Prostate gland (tissue), 2 donors: Measurements from ENCODE around the gene PLAAT5. TPM values are rescaled to one million over a fixed set of nuclear protein-coding genes. Genes with fewer than 3 reads are reported as not detected.
A peak's percentile ranks its signal among the peaks of the same experiment; 100 is the strongest.

Experiments used
- DNase-seq: peaks from one replicate; pipeline ENCODE4 v3.0.0-alpha.2; 2019; ENCODE audit warnings: low spot score
- H3K27ac ChIP-seq, 2 donors: fragments of 200-600 bp; sonication (generic); 2 replicates each; pipeline ENCODE4 v1.5.1; 2017 to 2019
- H3K27me3 ChIP-seq: fragments of 200-600 bp; sonication (generic); replicated peaks from 2 replicates; pipeline ENCODE4 v1.5.1; 2019; ENCODE audit not compliant: insufficient read depth
- H3K36me3 ChIP-seq, 2 donors: fragments of 200-600 bp; sonication (generic); 1 replicate in 1 of 2; 2 replicates in 1 of 2; pipeline versions ENCODE4 v1.5.1 to v1.8.1; 2017 to 2019
- H3K4me1 ChIP-seq: fragments of 200-600 bp; sonication (generic); replicated peaks from 2 replicates; pipeline ENCODE4 v1.5.1; 2019
- H3K4me3 ChIP-seq, 2 donors: fragments of 200-600 bp; sonication (generic); 2 replicates each; pipeline ENCODE4 v1.5.1; 2017 to 2019
- H3K9me3 ChIP-seq: fragments of 200-600 bp; sonication (generic); 2 replicates; pipeline ENCODE4 v1.5.1; 2017
- POLR2A ChIP-seq: fragments of 450-650 bp; IDR thresholded peaks from one replicate; pipeline ENCODE4 v1.6.1; 2016; ENCODE audit warnings: antibody characterized with exemption, mild to moderate bottlenecking
- POLR2AphosphoS5 ChIP-seq: sonication (generic); formaldehyde crosslinking; IDR thresholded peaks from one replicate; pipeline ENCODE4 v1.6.1; 2017; ENCODE audit warnings: antibody characterized with exemption
- WGBS: methylation state at CpG from one replicate; pipeline ENCODE4 v1.1.5; 2018; 5-methylcytosine and 5-hydroxymethylcytosine counted together
- intact Hi-C: fragments of 100-400 bp; cut with DNase I; formaldehyde crosslinking; loops from one replicate; pipeline ENCODE4 v1.14.2; 2022
- total RNA-seq, 2 donors: library from RNA; depleted of rRNA; stranded (reverse); fragments of >200 nt; gene quantifications; one replicate each; pipeline ENCODE4 v1.1.0, GENCODE V29; 2016
- TF ChIP-seq, protein P1 (sequence below), 4 experiments: fragments of 200-600 bp in 2 of 4; fragments of 450-650 bp in 2 of 4; sonication (generic) in 2 of 4; IDR thresholded peaks; 1 replicate in 3 of 4; 2 replicates in 1 of 4; pipeline ENCODE4 v1.5.1; 2016 to 2019; ENCODE audit warnings: antibody characterized with exemption in 4 of 4, mild to moderate bottlenecking in 2 of 4, moderate library complexity in 2 of 4

The PLAAT5 gene
- total RNA-seq, 2 donors from 2014 or later = 25.7 TPM; not detected in 1

DNA sequence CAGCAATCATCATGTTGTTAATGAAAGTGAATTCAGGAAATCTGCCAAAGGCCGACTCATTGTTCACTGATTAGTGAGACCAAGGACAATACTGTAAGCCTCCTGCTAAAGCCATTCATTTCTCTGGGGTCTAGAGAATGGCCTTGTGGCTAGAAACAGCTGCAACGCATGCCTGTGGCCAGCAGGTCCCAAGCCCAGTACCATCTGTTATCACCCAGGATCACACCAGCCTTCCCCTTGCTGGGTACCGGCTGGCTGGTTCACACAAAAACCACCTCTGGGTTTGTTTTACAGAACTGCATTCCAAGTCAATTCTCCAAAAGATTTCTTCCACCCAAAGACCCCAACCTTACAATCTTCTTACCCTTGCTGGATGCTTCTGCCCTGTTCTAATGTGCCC is 1.1 kb downstream of the PLAAT5 start:
- WGBS = 72% methylated on average over 3 of the region's 3 CpGs
- Histone ChIP-seq H3K27ac (no peak overlapping the region), H3K36me3 (no peaks in the 10 kb centered on the region), H3K9me3 (no peaks in the 10 kb centered on the region), H3K4me1 (no peaks in the 10 kb centered on the region), H3K27me3 (no peaks in the 10 kb centered on the region), H3K4me3 (no peak overlapping the region)
- no peak for DNase-seq
- intact Hi-C loops = loop anchor here (5.0 kb wide), 1 partner anchor 42 kb away; no protein-coding TSS in a partner anchor
- TF ChIP-seq POLR2AphosphoS5 = no peak
- TF ChIP-seq, protein P1, sequence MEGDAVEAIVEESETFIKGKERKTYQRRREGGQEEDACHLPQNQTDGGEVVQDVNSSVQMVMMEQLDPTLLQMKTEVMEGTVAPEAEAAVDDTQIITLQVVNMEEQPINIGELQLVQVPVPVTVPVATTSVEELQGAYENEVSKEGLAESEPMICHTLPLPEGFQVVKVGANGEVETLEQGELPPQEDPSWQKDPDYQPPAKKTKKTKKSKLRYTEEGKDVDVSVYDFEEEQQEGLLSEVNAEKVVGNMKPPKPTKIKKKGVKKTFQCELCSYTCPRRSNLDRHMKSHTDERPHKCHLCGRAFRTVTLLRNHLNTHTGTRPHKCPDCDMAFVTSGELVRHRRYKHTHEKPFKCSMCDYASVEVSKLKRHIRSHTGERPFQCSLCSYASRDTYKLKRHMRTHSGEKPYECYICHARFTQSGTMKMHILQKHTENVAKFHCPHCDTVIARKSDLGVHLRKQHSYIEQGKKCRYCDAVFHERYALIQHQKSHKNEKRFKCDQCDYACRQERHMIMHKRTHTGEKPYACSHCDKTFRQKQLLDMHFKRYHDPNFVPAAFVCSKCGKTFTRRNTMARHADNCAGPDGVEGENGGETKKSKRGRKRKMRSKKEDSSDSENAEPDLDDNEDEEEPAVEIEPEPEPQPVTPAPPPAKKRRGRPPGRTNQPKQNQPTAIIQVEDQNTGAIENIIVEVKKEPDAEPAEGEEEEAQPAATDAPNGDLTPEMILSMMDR (IDR thresholded peaks at IDR 0.05) = no peak
- no peak for TF ChIP-seq POLR2A

DNA sequence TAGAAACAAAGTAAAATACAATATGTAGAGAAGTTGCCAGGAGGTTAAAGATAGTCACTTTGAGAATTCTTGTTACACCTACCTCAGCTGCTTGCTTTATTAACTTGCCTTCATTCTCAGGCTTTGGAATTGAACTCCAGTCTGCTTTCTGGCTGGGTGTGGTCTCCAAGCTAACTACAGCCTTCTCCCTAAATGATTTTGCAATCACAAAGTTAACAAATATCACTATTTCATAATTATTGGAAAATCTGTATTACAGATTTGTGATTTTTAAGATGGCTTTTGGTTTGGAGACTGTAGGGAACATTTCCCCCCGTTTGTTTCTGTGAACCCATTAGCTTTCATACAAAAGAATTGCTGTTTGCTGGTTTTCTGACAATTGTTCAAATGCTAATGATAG is 2.2 kb downstream of the PLAAT5 start:
- 77% methylated on average over 1 of the region's 1 CpG for whole genome bisulfite sequencing
- Histone ChIP-seq H3K4me3 (no peak overlapping the region), H3K9me3 (no peaks in the 10 kb centered on the region), H3K27me3 (no peaks in the 10 kb centered on the region), H3K4me1 (no peaks in the 10 kb centered on the region), H3K36me3 (no peaks in the 10 kb centered on the region), H3K27ac (no peak overlapping the region)
- TF ChIP-seq, protein P1 (IDR thresholded peaks at IDR 0.05) = no peak
- TF ChIP-seq POLR2A = no peak
- no peak for TF ChIP-seq POLR2AphosphoS5
- intact Hi-C loops = no loop called here
- no peak for DNase-seq

DNA sequence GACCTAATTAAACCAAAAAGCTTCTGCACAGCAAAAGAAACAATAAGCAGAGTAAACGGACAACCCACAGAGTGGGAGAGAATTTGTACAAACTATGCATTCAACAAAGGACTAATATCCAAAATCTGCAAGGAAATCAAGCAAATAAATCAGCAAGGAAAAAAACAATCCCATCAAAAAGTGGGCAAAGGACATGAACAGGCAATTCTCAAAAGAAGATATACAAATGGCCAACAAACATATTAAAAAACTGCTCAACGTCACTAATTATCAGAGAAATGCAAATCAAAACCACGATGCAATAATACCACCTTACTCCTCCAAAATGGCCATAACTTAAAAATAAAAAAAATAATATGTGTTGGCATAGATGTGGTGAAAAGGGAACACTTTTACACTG is 5.2 kb downstream of the PLAAT5 start:
- no peaks in the 10 kb centered on the region for H3K9me3 ChIP-seq
- H3K4me3 ChIP-seq = no peak overlapping the region
- no peaks in the 10 kb centered on the region for H3K27me3 ChIP-seq
- no peaks in the 10 kb centered on the region for H3K4me1 ChIP-seq
- H3K27ac ChIP-seq = no peak overlapping the region
- H3K36me3 ChIP-seq = no peaks in the 10 kb centered on the region
- intact Hi-C loops = no loop called here
- WGBS = 87% methylated on average over 3 of the region's 3 CpGs
- TF ChIP-seq POLR2A = no peak
- TF ChIP-seq, protein P1 (IDR thresholded peaks at IDR 0.05) = no peak
- TF ChIP-seq POLR2AphosphoS5 = no peak
- DNase-seq = no peak

DNA sequence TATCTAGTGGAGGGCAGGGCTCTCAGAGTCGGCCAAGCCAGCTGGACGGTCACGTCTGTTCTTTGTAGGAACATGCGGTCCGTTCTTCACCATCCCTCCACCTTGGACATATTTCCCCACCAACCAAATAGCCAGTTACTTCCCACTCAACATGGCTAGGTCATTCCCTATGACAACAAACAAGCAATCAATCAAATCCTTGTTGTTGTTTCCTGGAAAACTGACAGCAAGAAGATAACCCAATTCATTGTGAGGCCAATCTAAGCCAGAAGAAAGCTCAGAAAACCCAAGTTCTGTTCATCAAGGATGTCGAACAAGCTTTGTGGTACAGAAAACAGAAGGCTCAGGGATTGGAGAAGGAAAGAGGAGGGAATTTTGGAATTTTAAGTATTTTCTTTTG is 10.9 kb downstream of the PLAAT5 start:
- Histone ChIP-seq H3K27ac (no peak overlapping the region), H3K36me3 (no peaks in the 10 kb centered on the region), H3K9me3 (no peaks in the 10 kb centered on the region), H3K4me3 (no peak overlapping the region), H3K27me3 (no peaks in the 10 kb centered on the region), H3K4me1 (no peaks in the 10 kb centered on the region)
- TF ChIP-seq, protein P1 (IDR thresholded peaks at IDR 0.05) = no peak
- TF ChIP-seq POLR2AphosphoS5 (no peak), POLR2A (no peak)
- intact Hi-C loops = no loop called here
- WGBS = 89% methylated on average over 6 of the region's 6 CpGs
- DNase-seq = no peak

DNA sequence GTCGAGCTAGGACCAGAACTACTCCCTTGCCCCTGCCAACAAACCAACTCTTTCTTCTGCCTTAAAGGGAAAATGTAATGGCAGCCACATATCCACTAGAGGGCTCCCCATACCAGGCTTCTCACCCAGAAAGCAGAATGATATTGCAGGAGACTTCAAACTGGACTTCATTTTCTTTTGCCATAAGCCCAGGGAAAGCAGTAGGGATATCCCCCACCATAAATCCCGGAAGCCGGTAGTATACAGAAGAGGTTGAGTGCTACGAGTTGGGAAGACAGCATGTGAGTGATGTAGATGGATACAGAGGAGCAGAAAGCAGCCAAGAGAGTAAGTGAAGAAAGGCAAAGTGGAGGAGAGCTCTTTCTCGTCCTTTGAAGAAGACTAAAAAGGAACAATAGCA is 12.1 kb downstream of the PLAAT5 start:
- peak; percentile 50 for DNase-seq
- Histone ChIP-seq H3K9me3 (no peaks in the 10 kb centered on the region), H3K4me1 (no peaks in the 10 kb centered on the region), H3K36me3 (no peaks in the 10 kb centered on the region), H3K4me3 (no peak overlapping the region), H3K27me3 (no peaks in the 10 kb centered on the region), H3K27ac (no peak overlapping the region)
- 13% methylated on average over 5 of the region's 5 CpGs for WGBS
- intact Hi-C loops = loop anchor here (2.0 to 5.0 kb wide), 2 partner anchors 158 to 258 kb away; no protein-coding TSS in a partner anchor
- TF ChIP-seq, protein P1 (IDR thresholded peaks at IDR 0.05) = peak; percentile 68 to 93 (median 86)
- TF ChIP-seq POLR2AphosphoS5 (peak; percentile 50), POLR2A (no peak)
